ENCODE measurements around the gene CDK2. TPM values are rescaled to one million over a fixed set of nuclear protein-coding genes. Genes with fewer than 3 reads are reported as not detected.

CDK2 gene
- polyA plus RNA-seq, 1 of the 3 experiments (the other 2 are of a cell fraction): 43.3 TPM

- no peak overlapping the region for H3K4me2 ChIP-seq
- no peaks in the 10 kb centered on the region for H4K20me1 ChIP-seq (ENCODE audit: insufficient read depth)
- H3K4me3 ChIP-seq (ENCODE audit: low read depth in 2 of 2, low read length in 1 of 2): no peak overlapping the region
- H3K27ac ChIP-seq (ENCODE audit: low read depth in 2 of 2, low read length in 1 of 2): no peak overlapping the region
- peaks cover 0 to 4% of the 10 kb centered on the region in 2 experiments for H3K36me3 ChIP-seq (replicated peaks in 1 of 2; ENCODE audit: control insufficient read depth in 1 of 2, insufficient read depth in 2 of 2, low read length in 1 of 2)
- 88% methylated on average over 2 of the region's 2 CpGs for WGBS (ENCODE audit: low lambda C conversion rate)
- no peak for DNase-seq
- TF ChIP-seq, protein P1, sequence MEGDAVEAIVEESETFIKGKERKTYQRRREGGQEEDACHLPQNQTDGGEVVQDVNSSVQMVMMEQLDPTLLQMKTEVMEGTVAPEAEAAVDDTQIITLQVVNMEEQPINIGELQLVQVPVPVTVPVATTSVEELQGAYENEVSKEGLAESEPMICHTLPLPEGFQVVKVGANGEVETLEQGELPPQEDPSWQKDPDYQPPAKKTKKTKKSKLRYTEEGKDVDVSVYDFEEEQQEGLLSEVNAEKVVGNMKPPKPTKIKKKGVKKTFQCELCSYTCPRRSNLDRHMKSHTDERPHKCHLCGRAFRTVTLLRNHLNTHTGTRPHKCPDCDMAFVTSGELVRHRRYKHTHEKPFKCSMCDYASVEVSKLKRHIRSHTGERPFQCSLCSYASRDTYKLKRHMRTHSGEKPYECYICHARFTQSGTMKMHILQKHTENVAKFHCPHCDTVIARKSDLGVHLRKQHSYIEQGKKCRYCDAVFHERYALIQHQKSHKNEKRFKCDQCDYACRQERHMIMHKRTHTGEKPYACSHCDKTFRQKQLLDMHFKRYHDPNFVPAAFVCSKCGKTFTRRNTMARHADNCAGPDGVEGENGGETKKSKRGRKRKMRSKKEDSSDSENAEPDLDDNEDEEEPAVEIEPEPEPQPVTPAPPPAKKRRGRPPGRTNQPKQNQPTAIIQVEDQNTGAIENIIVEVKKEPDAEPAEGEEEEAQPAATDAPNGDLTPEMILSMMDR (IDR thresholded peaks at IDR 0.05): no peak
- TF ChIP-seq, protein P2, sequence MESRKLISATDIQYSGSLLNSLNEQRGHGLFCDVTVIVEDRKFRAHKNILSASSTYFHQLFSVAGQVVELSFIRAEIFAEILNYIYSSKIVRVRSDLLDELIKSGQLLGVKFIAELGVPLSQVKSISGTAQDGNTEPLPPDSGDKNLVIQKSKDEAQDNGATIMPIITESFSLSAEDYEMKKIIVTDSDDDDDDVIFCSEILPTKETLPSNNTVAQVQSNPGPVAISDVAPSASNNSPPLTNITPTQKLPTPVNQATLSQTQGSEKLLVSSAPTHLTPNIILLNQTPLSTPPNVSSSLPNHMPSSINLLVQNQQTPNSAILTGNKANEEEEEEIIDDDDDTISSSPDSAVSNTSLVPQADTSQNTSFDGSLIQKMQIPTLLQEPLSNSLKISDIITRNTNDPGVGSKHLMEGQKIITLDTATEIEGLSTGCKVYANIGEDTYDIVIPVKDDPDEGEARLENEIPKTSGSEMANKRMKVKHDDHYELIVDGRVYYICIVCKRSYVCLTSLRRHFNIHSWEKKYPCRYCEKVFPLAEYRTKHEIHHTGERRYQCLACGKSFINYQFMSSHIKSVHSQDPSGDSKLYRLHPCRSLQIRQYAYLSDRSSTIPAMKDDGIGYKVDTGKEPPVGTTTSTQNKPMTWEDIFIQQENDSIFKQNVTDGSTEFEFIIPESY (IDR thresholded peaks at IDR 0.05; ENCODE audit: borderline replicate concordance, low read depth): no peak
- TF ChIP-seq, protein P3, sequence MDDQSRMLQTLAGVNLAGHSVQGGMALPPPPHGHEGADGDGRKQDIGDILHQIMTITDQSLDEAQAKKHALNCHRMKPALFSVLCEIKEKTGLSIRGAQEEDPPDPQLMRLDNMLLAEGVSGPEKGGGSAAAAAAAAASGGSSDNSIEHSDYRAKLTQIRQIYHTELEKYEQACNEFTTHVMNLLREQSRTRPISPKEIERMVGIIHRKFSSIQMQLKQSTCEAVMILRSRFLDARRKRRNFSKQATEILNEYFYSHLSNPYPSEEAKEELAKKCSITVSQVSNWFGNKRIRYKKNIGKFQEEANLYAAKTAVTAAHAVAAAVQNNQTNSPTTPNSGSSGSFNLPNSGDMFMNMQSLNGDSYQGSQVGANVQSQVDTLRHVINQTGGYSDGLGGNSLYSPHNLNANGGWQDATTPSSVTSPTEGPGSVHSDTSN (IDR thresholded peaks at IDR 0.05): no peak
- TF ChIP-seq RXRA (IDR thresholded peaks at IDR 0.05; ENCODE audit: borderline replicate concordance, low read depth): no peak
- TF ChIP-seq, protein P4, sequence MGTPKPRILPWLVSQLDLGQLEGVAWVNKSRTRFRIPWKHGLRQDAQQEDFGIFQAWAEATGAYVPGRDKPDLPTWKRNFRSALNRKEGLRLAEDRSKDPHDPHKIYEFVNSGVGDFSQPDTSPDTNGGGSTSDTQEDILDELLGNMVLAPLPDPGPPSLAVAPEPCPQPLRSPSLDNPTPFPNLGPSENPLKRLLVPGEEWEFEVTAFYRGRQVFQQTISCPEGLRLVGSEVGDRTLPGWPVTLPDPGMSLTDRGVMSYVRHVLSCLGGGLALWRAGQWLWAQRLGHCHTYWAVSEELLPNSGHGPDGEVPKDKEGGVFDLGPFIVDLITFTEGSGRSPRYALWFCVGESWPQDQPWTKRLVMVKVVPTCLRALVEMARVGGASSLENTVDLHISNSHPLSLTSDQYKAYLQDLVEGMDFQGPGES (IDR thresholded peaks at IDR 0.05; ENCODE audit: low read depth, low read length): no peak
- TF ChIP-seq MEF2A (IDR thresholded peaks at IDR 0.05; ENCODE audit: borderline replicate concordance, low read depth): no peak
- no peak for TF ChIP-seq TEAD4 (IDR thresholded peaks at IDR 0.05; ENCODE audit: borderline replicate concordance, insufficient read depth)
- TF ChIP-seq, protein P5, sequence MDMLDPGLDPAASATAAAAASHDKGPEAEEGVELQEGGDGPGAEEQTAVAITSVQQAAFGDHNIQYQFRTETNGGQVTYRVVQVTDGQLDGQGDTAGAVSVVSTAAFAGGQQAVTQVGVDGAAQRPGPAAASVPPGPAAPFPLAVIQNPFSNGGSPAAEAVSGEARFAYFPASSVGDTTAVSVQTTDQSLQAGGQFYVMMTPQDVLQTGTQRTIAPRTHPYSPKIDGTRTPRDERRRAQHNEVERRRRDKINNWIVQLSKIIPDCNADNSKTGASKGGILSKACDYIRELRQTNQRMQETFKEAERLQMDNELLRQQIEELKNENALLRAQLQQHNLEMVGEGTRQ (IDR thresholded peaks at IDR 0.05; ENCODE audit: borderline replicate concordance, low read depth, low read length): no peak
- no peak for TF ChIP-seq MAX (IDR thresholded peaks at IDR 0.05; ENCODE audit: low read depth)
- no peak for TF ChIP-seq SMC3 (IDR thresholded peaks at IDR 0.05; ENCODE audit: low read depth, low read length)
- no peak for TF ChIP-seq YY1 (IDR thresholded peaks at IDR 0.05; ENCODE audit: low read depth)
- TF ChIP-seq TAF1 (IDR thresholded peaks at IDR 0.05; ENCODE audit: borderline replicate concordance, low read depth, low read length): no peak
- TF ChIP-seq RCOR1 (IDR thresholded peaks at IDR 0.05; ENCODE audit: low read length): no peak
- TF ChIP-seq FOXJ3 (CRISPR knock-in tag; IDR thresholded peaks at IDR 0.05): no peak
- TF ChIP-seq NFIC (IDR thresholded peaks at IDR 0.05; ENCODE audit: borderline replicate concordance): no peak
- TF ChIP-seq SIN3A (IDR thresholded peaks at IDR 0.05; ENCODE audit: borderline replicate concordance, low read depth, low read length): no peak
- TF ChIP-seq EP300 (IDR thresholded peaks at IDR 0.05; ENCODE audit: borderline replicate concordance in 1 of 2, low read depth in 1 of 2, low read length in 1 of 2): no peak
- TF ChIP-seq FOXM1 (IDR thresholded peaks at IDR 0.05; ENCODE audit: low read depth): no peak
- no peak for TF ChIP-seq RFX5 (IDR thresholded peaks at IDR 0.05; ENCODE audit: low read length)
- no peak for TF ChIP-seq JUND (IDR thresholded peaks at IDR 0.05)
- CTCF ChIA-PET: no interaction called here
- no peaks in the 10 kb centered on the region for H3K9me3 ChIP-seq
- no peak overlapping the region for H2AFZ ChIP-seq (ENCODE audit: low read depth)
- no peaks in the 10 kb centered on the region for H3K9me2 ChIP-seq
- no peaks in the 10 kb centered on the region for H3K27me3 ChIP-seq (ENCODE audit: insufficient read depth)
- peaks cover 8% of the 10 kb centered on the region for H3F3A ChIP-seq (replicated peaks; ENCODE audit: insufficient read depth)
- POLR2A ChIA-PET: no interaction called here
- H3K4me1 ChIP-seq (ENCODE audit: control insufficient read depth in 1 of 2, insufficient read depth in 2 of 2, low read depth in 1 of 2, low read length in 1 of 2): peaks cover 14 to 20% of the 10 kb centered on the region in 2 experiments; a peak in 3 of 4 replicates
- H3K79me2 ChIP-seq (ENCODE audit: insufficient read depth): peaks cover 20% of the 10 kb centered on the region
- H3K9ac ChIP-seq: no peak overlapping the region
These were observed 2.9 kb upstream of the CDK2 start for GRCh38 chr12:55963760-55964159.
